ENCODE results near the gene SPATA7.

Gene SPATA7

DNA sequence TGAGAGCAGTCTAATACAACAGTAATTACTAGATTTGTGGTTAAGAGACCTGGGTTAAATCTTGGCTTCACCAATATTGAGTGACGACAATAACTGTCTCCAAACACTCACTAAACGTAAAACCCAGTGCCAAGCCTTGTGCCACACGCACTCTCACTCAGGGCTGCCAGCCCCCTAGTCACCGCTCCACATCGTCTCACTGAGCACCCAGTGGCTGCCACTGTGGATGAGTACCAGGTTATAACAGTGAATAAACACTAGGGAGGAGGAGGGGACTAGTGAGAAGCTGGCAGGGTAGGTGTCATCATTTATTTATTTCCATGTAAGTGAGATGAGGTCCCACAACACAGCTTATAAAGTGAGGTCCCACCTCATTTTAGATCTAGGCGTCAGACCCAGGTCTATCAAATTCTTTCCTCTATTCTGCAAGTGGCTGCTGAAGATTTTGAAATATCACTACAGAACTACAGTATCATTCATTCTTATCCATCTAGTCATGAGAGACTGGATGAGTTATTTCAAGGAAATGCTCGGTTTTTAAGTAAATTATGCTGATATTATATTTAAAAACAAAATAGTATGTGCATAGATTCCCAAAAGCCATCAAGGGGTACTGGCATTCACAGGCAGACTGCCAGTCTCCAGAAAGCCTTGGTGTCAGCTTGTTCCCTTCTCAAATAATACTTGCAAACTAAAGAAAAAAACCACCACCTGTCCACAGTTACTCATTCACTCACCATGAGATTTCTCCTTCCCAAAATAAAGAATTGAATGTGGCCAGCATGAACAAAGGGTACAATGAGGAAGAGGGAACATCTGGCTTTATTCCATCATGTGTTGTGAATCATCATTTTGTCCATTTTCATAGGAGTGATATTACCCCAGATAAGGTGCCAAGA is 85.3 kb downstream of the SPATA7 start:
- Histone ChIP-seq H3K36me3 (ENCODE audit: control insufficient read depth, insufficient read depth, low read length) (no peaks in the 10 kb centered on the region), H3K4me3 (replicated peaks; ENCODE audit: low read depth, low read length) (no peak overlapping the region), H3K27me3 (replicated peaks; ENCODE audit: control insufficient read depth, insufficient read depth, low read length) (no peaks in the 10 kb centered on the region)
- TF ChIP-seq, protein P1, sequence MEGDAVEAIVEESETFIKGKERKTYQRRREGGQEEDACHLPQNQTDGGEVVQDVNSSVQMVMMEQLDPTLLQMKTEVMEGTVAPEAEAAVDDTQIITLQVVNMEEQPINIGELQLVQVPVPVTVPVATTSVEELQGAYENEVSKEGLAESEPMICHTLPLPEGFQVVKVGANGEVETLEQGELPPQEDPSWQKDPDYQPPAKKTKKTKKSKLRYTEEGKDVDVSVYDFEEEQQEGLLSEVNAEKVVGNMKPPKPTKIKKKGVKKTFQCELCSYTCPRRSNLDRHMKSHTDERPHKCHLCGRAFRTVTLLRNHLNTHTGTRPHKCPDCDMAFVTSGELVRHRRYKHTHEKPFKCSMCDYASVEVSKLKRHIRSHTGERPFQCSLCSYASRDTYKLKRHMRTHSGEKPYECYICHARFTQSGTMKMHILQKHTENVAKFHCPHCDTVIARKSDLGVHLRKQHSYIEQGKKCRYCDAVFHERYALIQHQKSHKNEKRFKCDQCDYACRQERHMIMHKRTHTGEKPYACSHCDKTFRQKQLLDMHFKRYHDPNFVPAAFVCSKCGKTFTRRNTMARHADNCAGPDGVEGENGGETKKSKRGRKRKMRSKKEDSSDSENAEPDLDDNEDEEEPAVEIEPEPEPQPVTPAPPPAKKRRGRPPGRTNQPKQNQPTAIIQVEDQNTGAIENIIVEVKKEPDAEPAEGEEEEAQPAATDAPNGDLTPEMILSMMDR (IDR thresholded peaks at IDR 0.05; ENCODE audit: insufficient read depth, low read length, poor library complexity, severe bottlenecking), result no peak
- no peak for DNase-seq (ENCODE audit: extremely low read depth, insufficient read length)

DNA sequence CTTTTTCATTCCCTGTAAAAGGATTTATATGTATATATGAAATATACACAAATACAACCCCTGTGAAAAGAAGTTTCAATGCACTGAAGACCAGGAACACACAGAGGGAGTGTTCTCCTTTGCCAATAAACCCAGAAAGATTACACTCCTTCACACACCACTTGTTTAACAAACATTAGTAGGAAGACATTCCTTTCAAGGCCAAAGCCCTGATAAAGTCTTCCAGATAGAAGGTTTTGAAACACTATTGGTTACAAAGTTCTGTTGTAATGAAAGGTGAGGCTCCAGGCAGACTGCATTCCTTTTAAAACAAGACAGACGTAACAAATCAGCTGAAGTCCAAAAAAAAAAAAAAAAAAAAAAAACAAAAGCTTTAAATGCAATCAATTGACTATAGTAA is 88.3 kb downstream of the SPATA7 start:
- TF ChIP-seq, protein P1 (IDR thresholded peaks at IDR 0.05; ENCODE audit: insufficient read depth, low read length, poor library complexity, severe bottlenecking), result no peak
- H3K4me3 ChIP-seq (replicated peaks; ENCODE audit: low read depth, low read length), result no peak overlapping the region
- DNase-seq (ENCODE audit: extremely low read depth, insufficient read length), result no peak
- no peaks in the 10 kb centered on the region for H3K36me3 ChIP-seq (ENCODE audit: control insufficient read depth, insufficient read depth, low read length)
- no peaks in the 10 kb centered on the region for H3K27me3 ChIP-seq (replicated peaks; ENCODE audit: control insufficient read depth, insufficient read depth, low read length)

DNA sequence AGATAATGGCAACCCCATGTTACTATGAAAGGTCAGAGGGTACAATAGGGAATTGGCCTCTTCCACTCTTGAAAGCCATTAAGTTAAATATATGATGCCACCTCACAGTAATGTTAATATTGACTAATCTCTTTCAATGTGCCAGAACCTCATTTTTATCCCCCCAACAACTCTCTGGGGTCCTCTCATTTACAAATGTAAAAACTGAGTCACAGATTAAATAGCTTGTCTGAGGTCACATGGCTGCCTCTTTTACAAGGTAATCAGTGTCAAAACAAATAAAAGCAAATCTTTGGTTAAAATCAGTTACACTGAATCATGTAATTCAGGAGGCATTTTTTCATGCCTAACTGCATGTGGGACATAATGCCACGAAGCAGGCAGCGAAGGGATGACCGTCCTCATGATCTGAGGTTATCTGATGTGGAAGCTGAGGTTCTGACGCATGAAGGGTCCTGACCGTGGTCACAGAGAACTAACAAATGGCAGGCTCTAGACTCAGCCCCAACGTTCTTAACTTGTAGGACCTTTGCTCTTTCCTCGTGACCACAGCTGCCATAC is 90.8 kb downstream of the SPATA7 start:
- no peak overlapping the region for H3K4me3 ChIP-seq (replicated peaks; ENCODE audit: low read depth, low read length)

DNA sequence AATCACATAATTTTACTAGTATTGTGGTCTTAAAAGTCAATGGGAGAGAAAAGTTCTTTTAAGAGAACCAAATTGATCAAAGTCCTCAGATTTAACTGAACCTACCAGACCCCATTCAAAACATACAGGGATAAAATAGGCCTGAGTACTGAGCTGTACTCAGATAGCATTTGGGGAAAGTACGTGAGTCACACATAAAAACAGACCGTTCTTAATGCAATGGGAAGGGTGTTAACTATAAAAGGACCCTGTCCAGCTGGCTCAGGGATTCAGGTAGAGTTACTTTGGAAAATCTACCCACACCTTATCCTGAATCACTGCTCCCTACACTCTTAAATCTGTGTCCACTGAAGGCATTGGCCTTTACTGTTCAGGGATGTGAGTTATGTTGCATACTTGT is 91.4 kb downstream of the SPATA7 start:
- H3K27me3 ChIP-seq (replicated peaks; ENCODE audit: control insufficient read depth, insufficient read depth, low read length), result no peaks in the 10 kb centered on the region
- DNase-seq (ENCODE audit: extremely low read depth, insufficient read length), result no peak
- no peaks in the 10 kb centered on the region for H3K36me3 ChIP-seq (ENCODE audit: control insufficient read depth, insufficient read depth, low read length)
- TF ChIP-seq, protein P1 (IDR thresholded peaks at IDR 0.05; ENCODE audit: insufficient read depth, low read length, poor library complexity, severe bottlenecking), result no peak
- no peak overlapping the region for H3K4me3 ChIP-seq (replicated peaks; ENCODE audit: low read depth, low read length)

More for the DNA sequence above, 90.8 kb downstream of the SPATA7 start:
- Histone ChIP-seq H3K27me3 (replicated peaks; ENCODE audit: control insufficient read depth, insufficient read depth, low read length) (no peaks in the 10 kb centered on the region), H3K36me3 (ENCODE audit: control insufficient read depth, insufficient read depth, low read length) (no peaks in the 10 kb centered on the region)
- no peak for DNase-seq (ENCODE audit: extremely low read depth, insufficient read length)
- TF ChIP-seq, protein P1 (IDR thresholded peaks at IDR 0.05; ENCODE audit: insufficient read depth, low read length, poor library complexity, severe bottlenecking), result no peak

DNA sequence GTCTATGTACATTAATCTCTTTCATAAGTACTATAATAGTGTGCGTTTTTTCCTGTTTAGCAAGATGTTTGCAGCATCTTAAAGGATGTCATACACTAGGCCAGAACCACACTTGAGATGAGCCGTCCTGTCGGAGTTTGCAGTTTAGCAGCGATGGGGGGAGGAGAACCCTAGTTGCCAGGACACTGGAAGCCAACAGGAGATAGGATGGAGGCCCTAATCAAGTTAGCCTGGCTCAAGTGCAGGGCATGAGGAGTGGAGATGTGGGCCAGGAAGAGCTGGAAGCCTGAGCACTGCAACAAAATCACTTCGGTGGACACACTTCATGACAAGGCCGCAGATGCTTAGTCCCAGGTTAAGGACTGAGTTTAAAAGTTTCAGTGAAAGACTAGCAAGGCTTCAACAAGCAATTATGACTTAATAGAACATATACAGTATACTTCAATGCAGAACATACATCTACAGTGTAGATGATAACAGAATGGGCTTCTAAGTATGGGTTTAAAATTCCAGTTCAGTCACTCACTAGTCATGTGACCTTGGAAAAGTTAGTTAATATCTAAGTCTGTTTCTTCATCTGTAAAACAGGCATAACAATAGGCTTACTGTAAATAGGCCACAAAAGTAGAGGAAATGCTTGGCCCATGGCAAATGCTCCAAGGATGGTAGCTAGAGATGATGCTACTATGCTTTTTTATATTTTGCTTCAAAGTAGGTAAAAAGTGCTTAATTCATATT is 92.2 kb downstream of the SPATA7 start:
- TF ChIP-seq, protein P1 (IDR thresholded peaks at IDR 0.05; ENCODE audit: insufficient read depth, low read length, poor library complexity, severe bottlenecking), result no peak
- Histone ChIP-seq H3K4me3 (replicated peaks; ENCODE audit: low read depth, low read length) (no peak overlapping the region), H3K36me3 (ENCODE audit: control insufficient read depth, insufficient read depth, low read length) (no peaks in the 10 kb centered on the region), H3K27me3 (replicated peaks; ENCODE audit: control insufficient read depth, insufficient read depth, low read length) (no peaks in the 10 kb centered on the region; the same call in 1 of the 2 replicates)
- no peak for DNase-seq (ENCODE audit: extremely low read depth, insufficient read length)

All from GM06990 (cell line).